HG03565 (cell line): ENCODE results near the gene TRPM3.

Experiments
- ATAC-seq: cut with Tn5 transposase; IDR thresholded peaks from one replicate; pipeline ENCODE4 v1.9.1; 2021; ENCODE audit warnings: mild to moderate bottlenecking, moderate library complexity; ENCODE audit not compliant: unreplicated experiment

Gene TRPM3

GRCh38 chr9:70535546-70536323 lies 585.7 kb downstream of the TRPM3 start:
- ATAC-seq: no peak

GRCh38 chr9:70534471-70534870 lies 587.0 kb downstream of the TRPM3 start:
- no peak for ATAC-seq

- ATAC-seq: no peak
These were observed 587.4 kb downstream of the TRPM3 start for GRCh38 chr9:70534061-70534460.

GRCh38 chr9:70533492-70533891 lies 587.9 kb downstream of the TRPM3 start:
- no peak for ATAC-seq

- no peak for ATAC-seq
These were observed 588.7 kb downstream of the TRPM3 start for GRCh38 chr9:70532716-70533115.

GRCh38 chr9:70531311-70531710 lies 590.1 kb downstream of the TRPM3 start:
- ATAC-seq: no peak

GRCh38 chr9:70530716-70531115 lies 590.7 kb downstream of the TRPM3 start:
- ATAC-seq: no peak

- no peak for ATAC-seq
These were observed 591.6 kb downstream of the TRPM3 start for GRCh38 chr9:70529833-70530232.

GRCh38 chr9:70529377-70529776 lies 592.0 kb downstream of the TRPM3 start:
- ATAC-seq: no peak

- no peak for ATAC-seq
These were observed 594.5 kb downstream of the TRPM3 start for GRCh38 chr9:70526902-70527301.

GRCh38 chr9:70525519-70525918 lies 595.9 kb downstream of the TRPM3 start:
- ATAC-seq: no peak

GRCh38 chr9:70519912-70520724 lies 601.3 kb downstream of the TRPM3 start:
- ATAC-seq: peak; percentile 74

- no peak for ATAC-seq
These were observed 603.4 kb downstream of the TRPM3 start for GRCh38 chr9:70517926-70518610.

- no peak for ATAC-seq
These were observed 607.1 kb downstream of the TRPM3 start for GRCh38 chr9:70514273-70514672.

- no peak for ATAC-seq
These were observed 609.6 kb downstream of the TRPM3 start for GRCh38 chr9:70511858-70512257.

GRCh38 chr9:70510157-70510770 lies 611.2 kb downstream of the TRPM3 start:
- ATAC-seq: no peak

GRCh38 chr9:70506159-70506558 lies 615.3 kb downstream of the TRPM3 start:
- ATAC-seq: no peak

GRCh38 chr9:70504834-70505233 lies 616.6 kb downstream of the TRPM3 start:
- ATAC-seq: no peak

- no peak for ATAC-seq
These were observed 618.7 kb downstream of the TRPM3 start for GRCh38 chr9:70502690-70503089.

GRCh38 chr9:70500793-70501192 lies 620.6 kb downstream of the TRPM3 start:
- ATAC-seq: no peak

GRCh38 chr9:70499621-70500020 lies 621.8 kb downstream of the TRPM3 start:
- ATAC-seq: no peak
